Measurements from ENCODE around the gene MYBBP1A.

GRCh38 chr17:4573115-4573514, 17.9 kb upstream of the MYBBP1A start:
- TF ChIP-seq POLR2A (IDR thresholded peaks at IDR 0.05) (no peak), CTCF (IDR thresholded peaks at IDR 0.05) (no peak)
